PC-3 (cell line): ENCODE data around the gene GOLGA1. TPM values are rescaled to one million over a fixed set of nuclear protein-coding genes. Genes with fewer than 3 reads are reported as not detected.
"Not testable (repeated sequence)": the region's sequence is repeated elsewhere in the genome, so short reads cannot be mapped to it uniquely, and the experiment has no call there.

Experiments used
- ATAC-seq: fragments of 200-7000 bp; cut with Tn5 transposase; 2 replicates; pipeline ENCODE4 v1.9.1; 2020; ENCODE audit warnings: mild to moderate bottlenecking, moderate library complexity
- BruUV-seq: library from RNA; stranded (reverse); fragments of 400-500 nt; replicated peaks from 2 replicates; lab custom pipeline; 2021; lab: Mats Ljungman, UMichigan
- CTCF ChIA-PET: fragments of 300-600 bp; sonication (Branson Sonifier 250); formaldehyde crosslinking; loops from one replicate; lab custom pipeline; 2022; ENCODE audit warnings: antibody characterized with exemption; lab: Charles Lee
- POLR2A ChIA-PET: fragments of 300-600 bp; sonication (Branson Sonifier 250); formaldehyde crosslinking; loops from one replicate; lab custom pipeline; 2022; ENCODE audit warnings: antibody characterized with exemption; ENCODE audit not compliant: unreplicated experiment; lab: Charles Lee
- DNase-seq: peaks from one replicate; pipeline ENCODE4 v3.0.0-alpha.2; 2015
- H2AFZ ChIP-seq: fragments of 300-600 bp; sonication (generic); 2 replicates; pipeline ENCODE4 v1.6.0; 2016; ENCODE audit warnings: antibody characterized with exemption, low read length
- H3F3A ChIP-seq: fragments of 300-600 bp; sonication (generic); one replicate; pipeline ENCODE4 v1.6.0; 2017; ENCODE audit warnings: antibody characterized with exemption, low read length, control low read depth, mild to moderate bottlenecking; ENCODE audit not compliant: unreplicated experiment
- H3K27ac ChIP-seq: fragments of 300-600 bp; sonication (generic); 2 replicates; pipeline ENCODE4 v1.5.1; 2016; ENCODE audit warnings: mild to moderate bottlenecking, low read length
- H3K27me3 ChIP-seq: fragments of 300-600 bp; sonication (generic); 2 replicates; pipeline ENCODE4 v1.6.1; 2016; ENCODE audit warnings: low read length, mixed read lengths
- H3K36me3 ChIP-seq: fragments of 300-600 bp; sonication (generic); 2 replicates; pipeline ENCODE4 v1.6.1; 2016; ENCODE audit warnings: low read depth, mixed run types, low read length, mixed read lengths
- H3K4me1 ChIP-seq: fragments of 300-600 bp; sonication (generic); 2 replicates; pipeline ENCODE4 v1.5.1; 2016; ENCODE audit warnings: low read length; ENCODE audit not compliant: insufficient read depth
- H3K4me2 ChIP-seq: fragments of 300-600 bp; sonication (generic); 2 replicates; pipeline ENCODE4 v1.6.0; 2016; ENCODE audit warnings: low read length
- H3K4me3 ChIP-seq: fragments of 300-600 bp; sonication (generic); 2 replicates; pipeline ENCODE4 v1.5.1; 2016; ENCODE audit warnings: mild to moderate bottlenecking, low read length, mixed read lengths
- H3K79me2 ChIP-seq: fragments of 300-600 bp; sonication (generic); 2 replicates; pipeline ENCODE4 v1.6.1; 2017; ENCODE audit warnings: low read length, mixed read lengths
- H3K9ac ChIP-seq: fragments of 300-600 bp; sonication (generic); 2 replicates; pipeline ENCODE4 v1.6.0; 2016; ENCODE audit warnings: mild to moderate bottlenecking, low read length
- H3K9me2 ChIP-seq: fragments of 300-600 bp; sonication (generic); replicated peaks from 2 replicates; pipeline ENCODE4 v1.6.1; 2016; ENCODE audit warnings: mixed run types, low read length, mixed read lengths
- H3K9me3 ChIP-seq: fragments of 300-600 bp; sonication (generic); 2 replicates; pipeline ENCODE4 v1.6.1; 2016; ENCODE audit warnings: low read length, mixed read lengths
- H4K20me1 ChIP-seq: fragments of 300-600 bp; sonication (generic); 2 replicates; pipeline ENCODE4 v1.6.1; 2016; ENCODE audit warnings: low read length, mixed read lengths
- EZH2 ChIP-seq: fragments of 300-600 bp; sonication (generic); IDR thresholded peaks from one replicate; pipeline ENCODE4 v1.6.1; 2017; ENCODE audit warnings: antibody characterized with exemption, mild to moderate bottlenecking, low read length; ENCODE audit not compliant: unreplicated experiment
- EZH2phosphoT487 ChIP-seq: fragments of 300-600 bp; sonication (generic); IDR thresholded peaks from 2 replicates; pipeline ENCODE4 v1.6.1; 2018; ENCODE audit warnings: mild to moderate bottlenecking, antibody characterized with exemption, low read length, borderline replicate concordance
- intact Hi-C: fragments of 100-400 bp; cut with micrococcal nuclease; formaldehyde crosslinking; loops from 2 replicates; pipeline ENCODE4 v1.9.0; 2023
- total RNA-seq: library from RNA; depleted of rRNA; stranded (reverse); fragments of >200 nt; gene quantifications from 2 replicates; pipeline ENCODE4 v1.2.3, GENCODE V29; 2014
- TF ChIP-seq, protein P1 (sequence below): fragments of 300-600 bp; sonication (generic); conservative IDR thresholded peaks from 2 replicates; pipeline ENCODE4 v1.5.1; 2017; ENCODE audit warnings: antibody characterized with exemption, low read depth, mild to moderate bottlenecking, low read length

Gene GOLGA1
- total RNA-seq, 1 experiment from 2014 or later: 8.6 TPM

DNA sequence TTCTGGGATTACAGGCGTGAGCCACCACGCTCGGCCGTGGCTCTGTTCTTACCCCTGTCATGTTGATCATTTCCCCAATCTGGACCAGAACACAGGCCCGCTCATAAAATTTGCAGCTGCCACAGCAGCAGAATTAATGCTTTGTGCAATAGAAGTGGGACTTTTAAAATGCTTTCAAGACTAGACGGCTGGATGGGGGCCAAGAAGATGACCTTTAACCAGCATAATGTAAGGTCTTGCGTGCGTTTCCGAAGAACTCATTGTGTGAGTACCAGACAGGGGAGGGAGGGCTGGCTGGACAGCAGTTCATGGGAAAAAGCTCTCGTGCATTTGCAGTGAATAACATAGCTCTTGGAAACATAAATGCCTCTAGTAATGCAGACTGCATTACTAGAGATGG lies 91.1 kb downstream of the GOLGA1 start:
- Histone ChIP-seq H3K9me3 (no peaks in the 10 kb centered on the region), H3K27ac (no peak overlapping the region), H3K9ac (no peak overlapping the region), H3K4me2 (no peak overlapping the region), H3K79me2 (no peaks in the 10 kb centered on the region), H3F3A (no peaks in the 10 kb centered on the region), H4K20me1 (no peaks in the 10 kb centered on the region), H3K4me1 (no peaks in the 10 kb centered on the region), H3K27me3 (no peaks in the 10 kb centered on the region), H3K36me3 (no peaks in the 10 kb centered on the region; the same call in 1 of the 2 replicates), H3K4me3 (no peak overlapping the region), H3K9me2 (no peaks in the 10 kb centered on the region), H2AFZ (no peak overlapping the region)
- ATAC-seq: no peak
- TF ChIP-seq EZH2: no peak
- TF ChIP-seq, protein P1, sequence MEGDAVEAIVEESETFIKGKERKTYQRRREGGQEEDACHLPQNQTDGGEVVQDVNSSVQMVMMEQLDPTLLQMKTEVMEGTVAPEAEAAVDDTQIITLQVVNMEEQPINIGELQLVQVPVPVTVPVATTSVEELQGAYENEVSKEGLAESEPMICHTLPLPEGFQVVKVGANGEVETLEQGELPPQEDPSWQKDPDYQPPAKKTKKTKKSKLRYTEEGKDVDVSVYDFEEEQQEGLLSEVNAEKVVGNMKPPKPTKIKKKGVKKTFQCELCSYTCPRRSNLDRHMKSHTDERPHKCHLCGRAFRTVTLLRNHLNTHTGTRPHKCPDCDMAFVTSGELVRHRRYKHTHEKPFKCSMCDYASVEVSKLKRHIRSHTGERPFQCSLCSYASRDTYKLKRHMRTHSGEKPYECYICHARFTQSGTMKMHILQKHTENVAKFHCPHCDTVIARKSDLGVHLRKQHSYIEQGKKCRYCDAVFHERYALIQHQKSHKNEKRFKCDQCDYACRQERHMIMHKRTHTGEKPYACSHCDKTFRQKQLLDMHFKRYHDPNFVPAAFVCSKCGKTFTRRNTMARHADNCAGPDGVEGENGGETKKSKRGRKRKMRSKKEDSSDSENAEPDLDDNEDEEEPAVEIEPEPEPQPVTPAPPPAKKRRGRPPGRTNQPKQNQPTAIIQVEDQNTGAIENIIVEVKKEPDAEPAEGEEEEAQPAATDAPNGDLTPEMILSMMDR: no peak
- TF ChIP-seq EZH2phosphoT487: no peak
- CTCF ChIA-PET: no interaction called here
- intact Hi-C loops: no loop called here
- no TSS peak for BruUV-seq
- POLR2A ChIA-PET: no interaction called here
- DNase-seq: no peak

DNA sequence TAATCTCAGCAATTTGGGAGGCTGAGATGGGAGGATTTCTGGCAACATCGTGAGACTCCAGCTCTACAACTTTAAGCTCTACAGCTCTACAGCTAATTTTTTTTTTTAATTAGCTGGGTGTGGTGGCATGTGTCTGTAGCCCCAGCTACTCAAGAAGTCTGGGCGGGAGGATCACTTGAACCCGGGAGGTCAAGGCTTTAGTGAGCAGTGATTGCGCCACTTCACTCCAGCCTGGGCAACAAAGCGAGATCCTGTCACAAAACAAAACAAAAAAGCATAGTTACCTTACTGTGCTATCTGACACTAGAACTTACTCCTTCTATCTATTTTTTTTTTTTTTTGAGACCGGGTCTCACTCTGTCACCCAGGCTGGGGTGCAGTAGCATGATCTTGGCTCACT lies 93.9 kb downstream of the GOLGA1 start:
- no peaks in the 10 kb centered on the region for H4K20me1 ChIP-seq
- CTCF ChIA-PET: interaction anchor here (0.9 kb wide), 1 partner anchor 70 kb away, joined by 4 read pairs; the partner anchor contains the start of gene OLFML2A

DNA sequence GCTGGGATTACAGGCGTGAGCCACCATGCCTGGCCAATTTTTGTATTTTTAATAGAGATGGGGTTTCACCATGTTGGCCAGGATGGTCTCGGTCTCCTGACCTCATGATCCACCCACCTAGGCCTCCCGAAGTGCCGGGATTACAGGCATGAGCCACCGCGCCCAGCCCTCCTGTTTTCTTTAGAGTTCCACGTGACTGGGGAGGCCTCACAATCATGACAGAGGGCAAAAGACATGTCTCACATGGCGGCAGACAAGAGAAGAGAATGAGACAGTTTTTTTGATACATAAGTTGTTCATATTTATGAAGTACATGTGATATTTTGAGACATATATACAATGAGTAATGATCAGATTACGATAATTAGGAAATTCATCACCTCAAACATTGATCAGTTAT lies 94.4 kb downstream of the GOLGA1 start:
- H3K36me3 ChIP-seq, H3K27ac ChIP-seq, H2AFZ ChIP-seq, H4K20me1 ChIP-seq, POLR2A ChIA-PET, H3K27me3 ChIP-seq, H3K4me3 ChIP-seq, H3K9ac ChIP-seq, H3F3A ChIP-seq, H3K9me2 ChIP-seq, H3K4me2 ChIP-seq, BruUV-seq, DNase-seq, ATAC-seq, H3K4me1 ChIP-seq, H3K79me2 ChIP-seq, intact Hi-C loops, H3K9me3 ChIP-seq: not testable (repeated sequence)
- CTCF ChIA-PET: interaction anchor here (0.9 kb wide), 1 partner anchor 69 kb away, joined by 4 read pairs; the partner anchor contains the start of gene OLFML2A

More for the DNA sequence above, 93.9 kb downstream of the GOLGA1 start:
- TF ChIP-seq EZH2phosphoT487 (no peak), EZH2 (no peak)
- TF ChIP-seq, protein P1: no peak
- Histone ChIP-seq H3K4me3 (no peak overlapping the region), H3K36me3 (no peaks in the 10 kb centered on the region), H3K9me2 (no peaks in the 10 kb centered on the region), H2AFZ (no peak overlapping the region), H3K4me1 (no peaks in the 10 kb centered on the region), H3K9me3 (no peaks in the 10 kb centered on the region), H3F3A (no peaks in the 10 kb centered on the region), H3K27me3 (no peaks in the 10 kb centered on the region), H3K4me2 (no peak overlapping the region), H3K27ac (no peak overlapping the region), H3K79me2 (no peaks in the 10 kb centered on the region), H3K9ac (no peak overlapping the region)
- intact Hi-C loops: no loop called here
- BruUV-seq: no TSS peak
- no peak for DNase-seq
- no peak for ATAC-seq
- POLR2A ChIA-PET: no interaction called here
